ENCODE results near the gene PAX6. TPM values are rescaled to one million over a fixed set of nuclear protein-coding genes. Genes with fewer than 3 reads are reported as not detected.

Gene PAX6
- total RNA-seq, 1 donor = 0.63 TPM

DNA sequence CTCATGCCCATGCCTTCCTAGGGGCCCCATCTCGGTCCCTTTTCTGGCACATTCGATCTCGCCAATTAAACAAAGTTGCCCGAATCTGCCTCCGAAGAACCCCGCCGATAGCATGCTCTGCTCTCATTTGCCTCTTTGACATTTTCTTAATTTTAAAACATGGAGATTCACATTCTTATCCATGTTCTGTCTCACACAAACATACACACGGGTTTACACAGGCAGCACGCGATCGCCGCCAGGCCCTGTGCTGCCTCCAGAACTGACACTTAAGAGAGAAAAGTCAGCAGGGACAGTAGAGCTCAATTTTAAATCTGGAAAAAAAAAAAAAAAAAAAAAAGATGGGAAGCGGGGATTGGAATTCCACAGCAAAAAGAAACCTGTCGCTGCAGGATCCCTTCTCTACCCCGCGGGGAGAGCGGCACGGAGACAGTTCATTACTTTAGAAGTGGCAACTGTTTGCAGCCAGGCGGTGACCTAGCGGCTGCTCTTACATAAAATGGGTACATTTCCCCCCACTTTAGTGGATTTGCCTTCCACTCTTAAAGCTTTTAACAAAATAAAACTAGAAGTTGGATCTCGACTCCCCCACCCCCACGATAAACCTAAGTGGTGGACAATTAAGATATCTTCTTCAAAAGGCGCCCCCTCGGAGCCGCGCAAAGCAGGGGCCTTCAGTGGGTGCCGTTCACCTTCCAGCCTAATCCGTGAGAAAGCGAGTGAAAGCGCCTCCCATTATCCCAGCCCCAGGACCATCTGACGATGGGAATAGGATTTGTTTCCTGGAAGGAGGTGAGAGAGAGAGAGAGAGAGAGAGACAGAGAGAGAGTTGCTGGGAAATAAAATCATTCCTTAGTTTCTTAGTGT, 13.7 kb downstream of the PAX6 start:
- no peak for DNase-seq (ENCODE audit: low read depth)
- TF ChIP-seq, protein P1, sequence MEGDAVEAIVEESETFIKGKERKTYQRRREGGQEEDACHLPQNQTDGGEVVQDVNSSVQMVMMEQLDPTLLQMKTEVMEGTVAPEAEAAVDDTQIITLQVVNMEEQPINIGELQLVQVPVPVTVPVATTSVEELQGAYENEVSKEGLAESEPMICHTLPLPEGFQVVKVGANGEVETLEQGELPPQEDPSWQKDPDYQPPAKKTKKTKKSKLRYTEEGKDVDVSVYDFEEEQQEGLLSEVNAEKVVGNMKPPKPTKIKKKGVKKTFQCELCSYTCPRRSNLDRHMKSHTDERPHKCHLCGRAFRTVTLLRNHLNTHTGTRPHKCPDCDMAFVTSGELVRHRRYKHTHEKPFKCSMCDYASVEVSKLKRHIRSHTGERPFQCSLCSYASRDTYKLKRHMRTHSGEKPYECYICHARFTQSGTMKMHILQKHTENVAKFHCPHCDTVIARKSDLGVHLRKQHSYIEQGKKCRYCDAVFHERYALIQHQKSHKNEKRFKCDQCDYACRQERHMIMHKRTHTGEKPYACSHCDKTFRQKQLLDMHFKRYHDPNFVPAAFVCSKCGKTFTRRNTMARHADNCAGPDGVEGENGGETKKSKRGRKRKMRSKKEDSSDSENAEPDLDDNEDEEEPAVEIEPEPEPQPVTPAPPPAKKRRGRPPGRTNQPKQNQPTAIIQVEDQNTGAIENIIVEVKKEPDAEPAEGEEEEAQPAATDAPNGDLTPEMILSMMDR (IDR thresholded peaks at IDR 0.05; ENCODE audit: insufficient read depth, low read length) = no peak
- no peak overlapping the region for H3K4me3 ChIP-seq (ENCODE audit: low read depth, low read length)

- DNase-seq (ENCODE audit: low read depth) = no peak
- no peak overlapping the region for H3K4me3 ChIP-seq (ENCODE audit: low read depth, low read length)
- TF ChIP-seq, protein P1 (IDR thresholded peaks at IDR 0.05; ENCODE audit: insufficient read depth, low read length) = no peak
These were observed 14.5 kb downstream of the PAX6 start for GRCh38 chr11:31796499-31797189.

GRCh38 chr11:31795706-31796498, 15.2 kb downstream of the PAX6 start:
- TF ChIP-seq, protein P1 (IDR thresholded peaks at IDR 0.05; ENCODE audit: insufficient read depth, low read length) = no peak
- H3K4me3 ChIP-seq (ENCODE audit: low read depth, low read length) = no peak overlapping the region
- DNase-seq (ENCODE audit: low read depth) = no peak

DNA sequence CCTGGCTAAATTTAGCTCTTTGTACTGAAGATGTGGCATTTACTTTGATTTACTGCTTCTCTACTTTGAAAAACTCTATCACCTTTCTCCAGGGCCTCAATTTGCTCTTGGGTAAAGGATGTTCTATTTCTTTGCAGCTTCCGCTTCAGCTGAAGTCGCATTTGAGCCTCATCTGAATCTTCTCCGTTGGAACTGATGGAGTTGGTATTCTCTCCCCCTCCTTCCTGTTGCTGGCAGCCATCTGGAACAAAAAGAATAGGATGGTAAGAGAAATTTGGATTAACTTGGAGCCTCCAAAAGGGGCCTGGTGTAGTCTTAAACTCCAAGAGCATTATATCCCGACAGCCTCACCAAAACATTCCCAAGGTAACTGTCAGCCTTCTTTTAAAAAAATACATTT, 16.6 kb downstream of the PAX6 start:
- TF ChIP-seq, protein P1 (IDR thresholded peaks at IDR 0.05; ENCODE audit: insufficient read depth, low read length) = no peak
- no peak overlapping the region for H3K4me3 ChIP-seq (ENCODE audit: low read depth, low read length)
- no peak for DNase-seq (ENCODE audit: low read depth)

DNA sequence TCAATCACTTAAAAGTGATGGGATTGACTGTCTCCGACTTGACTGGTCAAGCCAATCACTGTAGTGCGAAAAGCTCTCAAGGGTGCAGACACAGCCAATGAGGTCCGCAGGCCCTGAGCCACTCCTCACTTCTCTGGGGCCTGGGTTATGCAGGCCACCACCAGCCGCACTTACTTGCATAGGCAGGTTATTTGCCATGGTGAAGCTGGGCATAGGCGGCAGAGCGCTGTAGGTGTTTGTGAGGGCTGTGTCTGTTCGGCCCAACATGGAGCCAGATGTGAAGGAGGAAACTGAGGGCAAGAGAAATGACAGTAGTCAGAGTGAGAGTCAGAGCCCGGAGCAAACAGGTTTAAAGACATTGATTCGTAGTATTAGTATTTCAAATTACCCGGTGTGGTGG, 17.9 kb downstream of the PAX6 start:
- TF ChIP-seq, protein P1 (IDR thresholded peaks at IDR 0.05; ENCODE audit: insufficient read depth, low read length) = no peak
- H3K4me3 ChIP-seq (ENCODE audit: low read depth, low read length) = no peak overlapping the region
- DNase-seq (ENCODE audit: low read depth) = no peak

GRCh38 chr11:31792456-31792855, 18.7 kb downstream of the PAX6 start:
- no peak for DNase-seq (ENCODE audit: low read depth)
- TF ChIP-seq, protein P1 (IDR thresholded peaks at IDR 0.05; ENCODE audit: insufficient read depth, low read length) = no peak
- H3K4me3 ChIP-seq (ENCODE audit: low read depth, low read length) = no peak overlapping the region

All from fibroblast of the aortic adventitia (primary cell).